DMS 273 (cell line): ENCODE data around the gene PML.
"Not testable (repeated sequence)": the region's sequence is repeated elsewhere in the genome, so short reads cannot be mapped to it uniquely, and the experiment has no call there.

Experiments
- DNase-seq: peaks from one replicate; lab custom pipeline; 2025; ENCODE audit not compliant: unreplicated experiment; lab: John Stamatoyannopoulos, UW

PML gene

DNA sequence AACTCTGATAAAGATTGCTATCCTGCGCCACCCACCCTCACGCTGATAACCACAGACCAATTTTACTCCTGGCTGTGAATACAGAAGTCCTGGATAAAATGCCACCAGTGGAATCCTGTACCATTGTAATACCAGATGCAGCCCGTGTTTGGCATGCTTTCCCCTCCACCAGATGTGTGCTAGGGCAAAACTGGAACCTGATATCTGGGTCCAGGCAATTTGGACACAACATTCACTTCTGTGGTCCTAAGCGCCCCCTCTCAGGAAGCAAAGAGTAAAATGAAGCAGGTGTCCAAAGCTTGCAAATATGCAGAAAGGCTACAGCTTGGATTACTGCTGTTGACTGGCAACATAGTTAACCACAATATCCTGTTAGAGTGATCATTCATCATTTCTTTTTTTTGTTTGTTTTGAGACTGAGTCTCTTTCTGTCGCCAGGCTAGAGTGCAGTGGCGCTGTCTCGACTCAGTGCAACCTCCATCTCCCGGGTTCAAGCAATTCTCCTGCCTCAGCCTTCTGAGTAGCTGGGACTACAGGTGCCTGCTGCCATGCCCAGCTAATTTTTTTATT, 35.4 kb upstream of the PML start:
- peak; percentile 91 for DNase-seq

DNA sequence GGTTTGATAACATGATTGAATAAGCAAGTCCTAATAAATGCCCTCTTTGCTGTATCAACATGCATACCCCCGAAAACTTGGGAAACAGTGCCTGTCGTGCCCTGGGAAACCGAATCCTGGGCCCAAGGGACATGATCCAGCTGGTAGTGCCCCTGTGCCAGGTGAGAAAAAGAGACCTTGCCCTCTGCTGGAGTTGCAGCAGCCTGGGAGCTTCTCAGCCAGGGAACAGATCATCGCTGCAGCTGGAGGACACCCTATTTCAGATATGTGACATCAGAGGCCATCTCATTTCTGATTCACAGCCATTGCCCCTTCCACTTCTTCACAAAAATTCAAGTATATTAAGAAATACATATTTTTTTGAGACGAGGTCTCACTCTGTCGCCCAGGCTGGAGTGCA, 34.7 kb upstream of the PML start:
- no peak for DNase-seq

DNA sequence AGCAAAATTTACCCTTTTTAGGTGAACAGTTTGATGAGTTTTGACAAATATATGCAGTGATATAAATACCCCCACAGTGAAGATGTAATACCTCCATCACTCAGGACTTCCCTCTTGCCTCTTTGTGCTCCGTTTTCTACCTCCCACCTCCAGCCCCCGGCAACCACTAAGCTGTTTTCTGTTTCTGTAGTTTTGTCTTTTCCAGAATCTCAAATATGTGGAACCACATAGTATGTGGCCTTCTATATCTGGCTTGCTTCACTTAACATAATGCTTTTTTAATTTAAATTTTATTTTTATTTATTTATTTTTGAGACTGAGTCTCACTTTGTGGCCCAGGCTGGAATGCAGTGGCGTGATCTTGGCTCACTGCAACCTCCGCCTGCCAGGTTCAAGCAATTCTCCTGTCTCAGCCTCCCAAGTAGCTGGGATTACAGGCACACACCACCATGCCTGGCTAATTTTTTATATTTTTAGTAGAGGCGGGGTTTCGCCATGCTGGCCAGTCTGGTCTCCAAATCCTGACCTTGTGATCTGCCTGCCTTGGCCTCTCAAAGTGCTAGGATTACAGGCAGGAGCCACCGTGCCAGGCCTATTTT, 33.9 kb upstream of the PML start:
- DNase-seq = not testable (repeated sequence)

DNA sequence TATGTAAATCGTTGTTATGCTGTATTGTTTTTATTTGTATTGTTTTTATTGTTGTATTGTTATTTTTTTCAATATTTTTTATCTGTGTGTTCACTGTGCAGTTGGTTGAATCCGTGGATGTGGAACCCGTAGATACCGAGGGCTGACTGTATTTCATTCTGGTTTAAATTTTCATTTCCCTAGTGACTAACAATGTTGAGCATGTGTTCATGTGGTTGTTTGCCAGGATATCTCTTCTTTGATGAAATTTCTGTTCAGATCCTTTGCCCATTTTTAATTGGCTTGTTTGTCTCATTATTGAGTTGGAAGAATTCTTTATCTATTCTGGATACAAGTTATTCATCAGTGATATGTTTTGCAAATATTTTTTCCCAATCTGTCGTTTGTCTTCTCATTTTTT, 32.1 kb upstream of the PML start:
- no peak for DNase-seq

DNA sequence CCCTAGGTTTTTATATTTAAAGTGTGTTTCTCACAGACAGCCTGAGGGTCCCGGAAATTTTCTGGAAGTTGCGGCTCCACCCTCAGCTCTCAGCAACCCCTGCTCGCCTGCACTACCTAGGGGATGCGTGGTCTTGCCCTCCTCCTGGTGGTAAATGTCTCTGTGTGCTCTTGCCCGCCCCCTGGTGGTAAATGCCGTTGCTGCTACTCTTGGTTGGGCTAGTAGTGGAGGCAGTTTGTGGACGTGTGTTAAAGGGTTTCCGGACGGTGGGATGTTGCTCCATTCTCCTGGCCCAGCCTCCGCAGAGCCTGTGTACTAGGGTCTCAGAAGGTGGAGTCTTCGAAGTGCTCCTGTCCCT, 29.8 kb upstream of the PML start:
- peak; percentile 84 for DNase-seq

DNA sequence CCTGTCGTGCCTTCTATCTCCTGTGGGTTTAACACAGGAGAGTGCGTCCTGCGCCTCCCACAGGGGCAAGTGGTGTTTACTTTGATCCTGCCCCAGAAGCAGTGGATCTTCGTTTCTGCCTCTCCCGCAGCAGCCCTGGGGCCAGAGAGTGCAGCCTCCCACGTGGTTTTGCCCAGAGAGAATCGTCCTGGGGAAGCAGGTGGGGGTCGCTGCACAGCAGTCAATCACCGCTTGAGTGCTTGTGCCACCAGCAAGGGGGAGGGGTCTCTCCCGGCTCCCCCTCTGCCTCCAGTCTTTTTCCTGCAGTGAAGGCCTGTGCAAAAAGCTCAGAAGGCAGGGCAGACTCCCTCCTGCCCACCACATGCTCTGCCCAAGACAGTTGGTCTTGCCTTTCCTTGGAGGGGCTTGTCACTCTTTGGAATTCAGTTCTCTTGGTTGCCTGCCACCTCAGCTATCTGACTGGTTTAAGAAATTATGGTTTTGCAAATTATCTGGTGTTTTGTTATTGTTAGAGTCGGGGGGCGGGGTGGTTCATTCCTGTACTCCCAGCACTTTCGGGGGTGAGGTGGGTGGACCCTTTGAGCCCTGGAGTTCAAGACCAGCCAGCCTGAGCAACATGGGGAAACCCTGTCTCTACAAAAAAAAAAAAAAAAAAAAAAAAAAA, 29.3 kb upstream of the PML start:
- no peak for DNase-seq

DNA sequence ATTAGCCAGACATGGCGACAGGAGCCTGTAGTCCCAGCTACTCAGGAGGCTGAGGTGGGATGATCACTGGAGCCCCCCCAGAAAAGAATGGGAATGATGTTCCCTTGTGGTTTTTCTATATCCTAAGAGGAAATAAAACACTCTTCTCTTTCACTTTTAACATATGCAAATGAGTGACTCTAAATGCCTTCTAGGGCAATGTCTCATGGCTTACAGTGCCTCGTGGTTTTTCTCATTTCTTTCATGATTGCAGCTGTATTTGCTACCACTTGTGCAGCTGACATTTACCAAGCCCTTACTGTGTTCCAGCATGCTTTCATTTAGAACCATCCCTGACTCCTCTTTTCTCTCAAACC, 28.8 kb upstream of the PML start:
- DNase-seq = no peak

DNA sequence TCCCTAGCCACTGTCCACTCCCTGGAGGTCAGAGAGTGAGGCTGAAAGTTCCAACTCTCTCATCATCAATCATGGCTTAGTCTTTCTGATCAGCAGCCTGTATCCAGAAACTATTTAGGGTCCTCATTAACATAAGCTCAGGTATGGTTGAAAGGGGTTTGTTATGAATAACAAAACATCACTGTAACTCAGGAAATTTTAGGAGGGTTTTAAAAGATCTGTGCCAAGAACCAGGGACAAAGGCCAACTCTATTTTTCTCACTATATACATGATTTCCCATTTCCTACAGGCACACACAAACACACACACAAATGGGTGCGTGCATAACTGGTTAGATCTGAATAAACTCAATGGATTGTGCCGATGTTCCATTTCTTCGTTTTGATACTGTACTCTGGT, 26.1 kb upstream of the PML start:
- no peak for DNase-seq

DNA sequence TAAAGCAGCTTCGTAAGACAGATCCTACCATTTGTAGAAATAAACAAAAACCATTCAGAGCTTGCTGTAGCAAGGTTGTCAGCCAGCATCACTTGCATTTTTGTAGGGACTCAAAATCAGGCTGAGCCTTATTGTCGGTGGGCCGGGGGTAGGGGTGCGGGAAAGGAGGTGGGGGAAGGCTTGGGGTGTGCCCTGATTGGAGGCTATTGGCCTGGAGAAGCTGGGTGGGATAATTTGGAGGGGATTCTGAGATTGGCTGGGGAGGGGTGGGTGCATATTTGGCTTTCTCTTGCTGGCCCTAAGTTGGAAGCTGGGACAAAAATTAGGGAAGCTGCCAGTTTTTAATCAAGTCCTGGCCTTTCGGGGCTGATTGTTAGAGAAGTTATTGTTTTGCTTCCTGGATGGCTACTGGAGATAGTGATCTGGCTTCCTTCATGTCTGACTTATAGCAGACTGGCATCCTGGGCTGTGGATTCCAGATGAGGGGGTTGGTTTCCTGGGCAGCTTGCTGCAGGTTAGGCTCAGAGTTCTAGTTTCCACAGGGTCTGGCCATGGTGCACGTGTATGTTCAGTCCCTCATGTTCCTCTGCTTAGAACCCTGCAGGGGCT, 25.3 kb upstream of the PML start:
- DNase-seq = no peak

DNA sequence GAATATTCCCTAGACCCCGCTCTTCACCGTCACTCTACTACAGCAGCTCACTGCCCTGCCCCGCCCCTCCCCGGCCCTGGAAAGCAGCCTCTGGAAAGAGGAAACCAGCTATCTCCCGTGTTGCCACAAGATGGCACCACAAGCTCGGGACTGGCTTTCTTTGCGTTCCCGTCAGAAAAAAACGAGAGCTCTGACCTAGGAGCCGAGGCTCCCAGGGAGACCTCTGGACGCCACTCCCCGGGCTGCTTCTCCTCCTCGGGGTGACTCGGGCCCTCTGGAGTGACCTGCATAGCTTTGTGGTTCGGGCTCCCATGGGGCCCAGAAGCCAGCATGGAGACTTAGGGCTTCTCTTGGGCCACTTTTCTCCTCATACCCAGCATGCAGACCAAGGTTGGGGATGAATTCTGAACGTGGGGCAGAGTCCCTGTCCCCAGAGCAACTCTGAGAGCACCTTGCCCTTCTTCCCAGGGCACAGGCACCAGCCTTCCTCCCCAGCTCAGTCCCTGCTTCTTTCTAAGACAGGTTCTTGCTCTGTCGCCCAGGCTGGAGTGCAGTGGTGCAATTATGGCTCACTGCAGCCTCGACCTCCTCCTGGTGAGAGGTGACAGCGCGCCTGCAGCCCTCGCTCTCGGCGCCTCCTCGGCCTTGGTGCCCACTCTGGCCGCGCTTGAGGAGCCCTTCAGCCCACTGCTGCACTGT, 21.4 kb upstream of the PML start:
- peak; percentile 89 for DNase-seq

DNA sequence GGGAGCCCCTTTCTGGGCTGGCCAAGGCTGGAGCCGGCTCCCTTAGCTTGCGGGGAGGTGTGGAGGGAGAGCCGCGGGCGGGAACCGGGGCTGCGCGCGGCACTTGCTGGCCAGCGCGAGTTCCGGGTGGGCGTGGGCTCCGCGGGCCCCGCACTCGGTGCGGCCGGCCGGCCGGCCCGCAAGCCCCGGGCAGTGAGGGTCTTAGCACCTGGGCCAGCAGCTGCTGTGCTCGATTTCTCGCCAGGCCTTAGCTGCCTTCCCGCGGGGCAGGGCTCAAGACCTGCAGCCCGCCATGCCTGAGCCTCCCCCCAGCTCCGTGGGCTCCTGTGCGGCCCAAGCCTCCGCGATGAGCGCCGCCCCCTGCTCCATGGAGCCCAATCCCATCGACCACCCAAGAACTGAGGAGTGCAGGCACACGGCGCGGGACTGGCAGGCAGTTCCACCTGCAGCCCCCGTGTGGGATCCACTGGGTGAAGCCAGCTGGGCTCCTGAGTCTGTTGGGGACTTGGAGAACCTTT, 20.8 kb upstream of the PML start:
- DNase-seq = not testable (repeated sequence)

DNA sequence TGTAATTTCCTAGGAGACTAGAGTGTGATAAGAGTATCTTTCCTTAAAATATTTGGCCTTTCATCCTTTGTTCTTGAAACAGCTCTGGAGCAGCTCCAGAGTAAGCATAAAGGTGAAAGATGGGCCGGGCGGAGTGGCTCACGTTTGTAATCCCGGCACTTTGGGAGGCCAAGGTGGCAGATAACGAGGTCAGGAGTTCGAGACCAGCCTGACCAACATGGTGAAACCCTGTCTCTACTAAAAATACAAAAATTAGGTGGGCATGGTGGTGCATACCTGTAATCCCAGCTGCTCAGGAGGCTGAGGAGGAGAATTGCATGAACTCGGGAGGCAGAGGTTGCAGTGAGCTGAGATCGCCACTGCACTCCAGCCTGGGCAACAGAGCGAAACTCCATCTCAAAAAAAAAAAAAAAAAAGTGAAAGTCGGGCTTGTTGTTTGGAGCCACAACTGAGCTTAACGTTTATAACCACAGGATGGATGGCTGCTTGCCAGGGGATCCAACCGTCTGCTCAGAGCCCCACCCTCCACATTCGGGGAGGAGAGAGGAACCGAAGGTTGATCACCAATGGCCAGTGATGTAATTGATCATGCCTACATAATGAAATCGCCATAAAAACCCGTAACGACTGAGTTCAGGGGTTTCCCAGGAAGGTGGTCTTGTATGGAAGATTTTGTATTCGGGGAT, 18.9 kb upstream of the PML start:
- DNase-seq = peak; percentile 61

DNA sequence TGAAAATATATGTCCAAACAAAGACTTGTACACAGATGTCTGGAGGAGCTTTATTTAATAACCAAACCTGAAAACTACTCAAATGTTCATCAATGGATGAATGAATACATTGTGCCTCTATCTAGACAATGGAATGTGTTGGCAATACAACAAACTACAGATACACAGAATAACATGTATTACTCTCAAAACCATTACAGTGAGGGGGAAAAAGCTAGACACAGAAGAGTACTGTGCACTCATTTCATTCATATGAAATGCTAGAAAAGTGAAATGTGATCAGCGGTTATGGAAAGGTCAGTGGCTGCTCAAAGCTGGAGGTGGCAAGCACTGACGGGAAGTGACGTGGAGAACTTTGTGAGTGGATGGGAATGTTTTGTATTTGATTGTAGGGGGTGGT, 15.6 kb upstream of the PML start:
- DNase-seq = no peak

DNA sequence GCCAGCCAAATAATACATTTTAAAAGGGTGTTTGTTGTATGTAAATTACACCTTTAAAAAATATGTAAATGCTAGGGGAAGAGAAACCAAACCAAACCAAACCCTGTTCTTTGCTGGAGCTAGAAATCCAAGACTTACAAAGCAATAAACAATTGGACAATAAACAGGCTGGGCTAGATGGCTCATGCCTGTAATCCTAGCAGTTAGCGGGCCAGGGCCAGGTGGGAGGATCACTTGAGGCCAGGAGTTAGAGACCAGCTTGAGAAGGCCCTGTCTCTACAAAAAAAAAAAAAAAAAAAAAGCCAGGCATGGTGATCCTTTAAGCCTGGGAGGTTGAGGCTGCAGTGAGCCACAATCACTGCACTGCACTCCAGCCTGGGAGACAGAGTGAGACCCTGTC, 14.9 kb upstream of the PML start:
- DNase-seq = no peak

DNA sequence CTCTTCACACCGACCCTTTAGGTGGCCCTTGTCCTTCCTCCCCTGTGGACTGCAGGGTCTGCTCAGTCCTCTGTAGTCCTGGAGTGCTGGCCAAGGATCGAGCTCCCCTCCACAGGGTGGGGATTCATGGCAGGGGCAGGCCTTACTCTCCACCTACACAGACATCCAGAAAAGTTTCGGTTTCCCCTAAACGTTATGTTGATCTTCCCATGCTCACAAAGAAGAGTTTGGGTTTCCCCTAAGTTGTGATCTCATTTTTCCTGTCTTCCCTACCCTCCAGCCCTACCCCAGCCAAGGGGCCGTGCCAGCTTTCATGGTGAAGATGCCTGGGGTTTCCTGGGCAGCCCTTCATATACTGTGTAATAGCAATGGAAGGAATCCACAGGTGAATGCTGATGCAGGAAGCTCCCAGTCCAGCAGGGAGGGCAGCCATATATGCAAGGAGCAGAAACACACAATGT, 12.7 kb upstream of the PML start:
- DNase-seq = no peak

DNA sequence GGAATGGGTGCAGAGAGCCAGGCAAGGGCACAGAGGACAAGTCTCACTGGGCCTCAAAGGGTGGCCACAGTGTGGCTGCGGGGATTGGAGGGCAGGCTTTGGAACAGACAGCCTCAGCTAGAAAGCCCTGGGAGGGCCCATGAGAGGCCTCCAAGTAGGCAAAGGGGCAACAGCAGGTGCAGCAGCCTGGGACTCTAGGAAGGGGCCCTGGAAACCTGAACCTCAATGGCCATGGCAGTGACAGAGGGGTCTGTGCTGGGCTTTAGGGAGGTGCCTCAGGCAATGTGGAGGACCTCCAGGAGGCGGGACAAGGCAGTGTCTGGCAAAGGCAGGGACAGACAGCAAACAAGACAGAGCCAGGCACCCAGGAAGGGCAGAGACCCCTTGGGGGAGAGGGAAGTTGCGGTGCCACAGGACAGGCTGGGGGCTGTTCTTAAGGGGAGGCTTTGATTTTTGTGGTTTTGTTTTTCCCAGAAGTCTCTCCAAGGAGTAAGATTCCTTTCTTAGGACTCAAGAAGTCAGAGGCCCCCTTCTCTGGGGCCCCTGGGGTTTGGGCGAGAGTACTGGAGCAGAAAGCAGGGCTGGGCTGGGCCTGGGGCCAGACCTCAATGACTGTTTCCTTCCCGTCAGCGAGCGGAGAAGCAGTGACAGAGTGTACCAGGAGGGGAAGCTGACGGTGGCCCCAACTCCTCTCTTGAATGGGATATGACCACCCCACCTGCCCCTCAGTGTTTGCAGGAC, 12.1 kb upstream of the PML start:
- peak; percentile 39 for DNase-seq

DNA sequence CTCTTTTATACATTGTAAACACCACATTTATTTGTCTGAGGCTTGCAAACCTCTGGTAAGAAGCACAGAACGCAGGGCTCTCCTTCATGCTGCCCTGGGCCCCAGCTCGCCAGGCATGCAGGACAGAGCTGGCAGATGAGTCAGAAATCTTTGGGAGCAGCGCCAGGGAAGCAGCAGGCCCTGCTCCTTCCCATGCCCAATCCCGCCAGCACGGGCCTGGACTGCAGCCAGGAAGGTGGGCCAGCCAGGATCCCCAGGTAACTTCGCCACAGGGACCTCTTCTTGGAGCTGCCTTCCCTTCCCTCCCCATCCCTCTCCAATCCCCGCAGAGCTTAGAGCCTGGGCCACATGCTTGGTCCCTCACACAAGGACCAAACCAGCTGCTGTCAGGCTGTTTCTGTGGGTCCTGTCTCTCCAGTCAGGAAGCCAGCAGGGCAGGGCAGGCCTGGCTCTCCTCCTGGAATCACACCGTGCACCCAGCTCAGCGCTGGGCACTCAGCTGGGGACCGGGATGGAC, 11.2 kb upstream of the PML start:
- DNase-seq = peak; percentile 71

DNA sequence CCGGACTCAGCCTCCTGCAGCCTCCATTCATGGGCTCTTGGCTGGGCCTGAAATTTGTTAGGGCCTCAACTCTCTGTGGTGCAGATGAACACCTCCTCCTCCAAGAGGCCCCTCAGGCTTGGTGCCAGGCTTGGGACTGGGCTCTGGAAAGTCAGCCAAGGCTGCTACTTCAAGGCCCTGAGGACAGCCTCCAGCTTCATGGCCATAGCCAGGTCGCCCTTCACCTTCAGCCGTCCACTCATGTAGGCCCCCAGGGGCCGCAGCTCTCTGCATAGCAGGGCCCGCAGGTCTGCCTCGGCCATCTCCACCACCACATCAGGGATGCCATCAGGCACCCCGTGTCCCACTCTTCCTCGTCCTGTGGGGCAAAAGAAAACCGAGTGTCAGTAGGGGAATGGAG, 10.7 kb upstream of the PML start:
- no peak for DNase-seq

DNA sequence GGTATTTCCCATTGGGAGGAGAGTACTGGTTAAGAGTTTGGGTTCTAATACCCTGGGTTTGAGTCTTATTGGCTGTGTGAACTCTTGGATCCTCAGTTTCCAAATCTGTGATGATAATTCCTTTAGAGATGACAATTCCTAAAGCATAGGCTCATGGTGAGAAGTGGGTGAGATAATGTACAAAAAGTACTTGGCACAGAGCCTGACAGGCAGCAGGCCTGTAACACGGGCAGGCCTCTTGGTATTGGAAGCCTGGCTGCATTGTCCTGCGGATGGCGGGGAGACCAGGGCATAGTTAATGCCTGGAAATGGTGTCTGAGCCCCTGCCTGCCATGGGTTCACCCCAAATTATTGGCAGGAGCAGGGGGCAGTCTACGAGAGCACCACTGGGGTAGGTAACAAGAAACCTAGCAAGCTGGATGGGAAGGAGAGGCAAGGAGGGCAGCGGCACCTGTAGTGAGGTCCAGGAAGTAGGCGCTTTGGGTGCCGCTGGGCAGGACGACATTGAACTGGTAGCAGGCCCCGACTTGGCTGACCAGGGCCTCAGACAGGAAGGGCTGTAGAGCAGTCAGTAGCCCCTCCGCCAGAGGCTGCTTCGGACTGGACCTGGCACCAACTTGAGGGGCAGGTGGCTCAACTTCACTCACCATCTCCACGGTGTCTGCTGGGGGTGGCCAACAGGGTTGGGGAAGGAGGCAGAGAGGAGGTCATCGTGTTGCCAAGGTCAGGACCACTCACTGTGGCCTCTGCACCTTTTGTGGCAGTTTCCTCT, 10.1 kb upstream of the PML start:
- peak; percentile 40 for DNase-seq
